BLaER1 (cell line): ENCODE measurements around the gene FDPS.
"Not testable (repeated sequence)": the region's sequence is repeated elsewhere in the genome, so short reads cannot be mapped to it uniquely, and the experiment has no call there.

Experiments used
- H3K27ac ChIP-seq: shearing (Covaris generic); formaldehyde crosslinking; 2 replicates; pipeline ENCODE4 v1.8.1; 2022
- H3K27me3 ChIP-seq: shearing (Covaris generic); formaldehyde crosslinking; 2 replicates; pipeline ENCODE4 v1.8.1; 2022
- H3K36me3 ChIP-seq: shearing (Covaris generic); formaldehyde crosslinking; 2 replicates; pipeline ENCODE4 v1.8.1; 2022
- H3K4me1 ChIP-seq: shearing (Covaris generic); formaldehyde crosslinking; 2 replicates; pipeline ENCODE4 v1.8.1; 2022
- H3K4me2 ChIP-seq: shearing (Covaris generic); formaldehyde crosslinking; 2 replicates; pipeline ENCODE4 v1.8.1; 2022
- H3K4me3 ChIP-seq: shearing (Covaris generic); formaldehyde crosslinking; 2 replicates; pipeline ENCODE4 v1.8.1; 2022
- H3K9ac ChIP-seq: shearing (Covaris generic); formaldehyde crosslinking; 2 replicates; pipeline ENCODE4 v1.8.1; 2022
- H3K9me3 ChIP-seq: shearing (Covaris generic); formaldehyde crosslinking; 2 replicates; pipeline ENCODE4 v1.8.1; 2022
- H4K20me1 ChIP-seq: shearing (Covaris generic); formaldehyde crosslinking; 2 replicates; pipeline ENCODE4 v1.8.1; 2022
- Cebpa-rat ChIP-seq: shearing (Covaris generic); IDR thresholded peaks from 2 replicates; pipeline ENCODE4 v1.8.1; 2022

FDPS gene

DNA sequence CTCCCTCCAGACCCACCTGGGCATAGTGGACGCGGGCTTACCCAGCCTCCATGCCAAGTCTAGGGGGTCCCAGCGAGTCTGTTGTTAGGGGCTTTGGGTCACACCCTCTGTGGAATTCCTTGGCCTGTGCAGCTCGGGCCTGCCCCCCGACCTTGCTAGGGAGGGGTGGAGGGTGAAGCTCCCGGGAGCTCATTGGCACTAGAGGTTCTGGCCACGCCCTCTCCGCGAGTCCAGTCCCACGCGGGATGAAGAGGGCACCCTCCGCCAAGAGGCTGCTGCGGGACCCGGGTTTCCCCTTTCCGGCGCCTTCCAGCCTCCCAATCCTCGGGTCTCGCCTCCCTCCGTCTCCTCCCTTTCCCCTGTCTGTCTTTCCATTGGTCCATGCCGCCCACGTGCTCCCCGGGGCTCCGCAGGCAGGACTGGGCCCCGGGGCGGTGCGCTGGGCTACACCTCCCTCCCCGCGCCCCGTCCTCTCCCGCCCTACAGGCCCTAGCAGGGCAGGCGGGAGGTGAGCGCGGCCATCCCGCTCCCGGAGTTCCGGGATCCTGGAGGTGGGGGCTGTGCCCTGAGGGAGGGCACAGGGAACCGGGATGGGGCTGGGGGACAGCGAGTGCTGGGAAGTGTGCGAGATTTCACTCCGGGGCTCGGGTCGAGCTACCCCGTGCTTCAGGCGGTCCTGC is 15.5 kb downstream of the FDPS start:
- peak overlapping the region; percentile 78 for H3K9ac ChIP-seq

GRCh38 chr1:155324717-155325602 is 16.3 kb downstream of the FDPS start:
- Histone ChIP-seq H3K27ac (peak overlapping the region; percentile 79), H3K4me1 (peaks cover 59% of the 10 kb centered on the region), H3K9ac (peak overlapping the region; percentile 78), H3K4me2 (peak overlapping the region; percentile 94), H3K9me3 (no peaks in the 10 kb centered on the region), H3K36me3 (peaks cover 39% of the 10 kb centered on the region), H3K27me3 (no peaks in the 10 kb centered on the region), H4K20me1 (peaks cover 50% of the 10 kb centered on the region), H3K4me3 (peak overlapping the region; percentile 86)
- no peak for TF ChIP-seq Cebpa-rat

More for the DNA sequence above, 15.5 kb downstream of the FDPS start:
- Histone ChIP-seq H3K4me1 (peaks cover 66% of the 10 kb centered on the region), H4K20me1 (peaks cover 50% of the 10 kb centered on the region), H3K27me3 (no peaks in the 10 kb centered on the region), H3K4me3 (peak overlapping the region; percentile 86), H3K4me2 (peak overlapping the region; percentile 94), H3K9me3 (no peaks in the 10 kb centered on the region), H3K36me3 (peaks cover 42% of the 10 kb centered on the region), H3K27ac (peak overlapping the region; percentile 79)
- no peak for TF ChIP-seq Cebpa-rat

GRCh38 chr1:155325603-155325893 is 16.9 kb downstream of the FDPS start:
- Histone ChIP-seq H3K27ac (no peak overlapping the region), H3K4me1 (peaks cover 53% of the 10 kb centered on the region), H3K36me3 (peaks cover 39% of the 10 kb centered on the region), H3K4me2 (peak overlapping the region; percentile 94), H4K20me1 (peaks cover 48% of the 10 kb centered on the region), H3K9ac (peak overlapping the region; percentile 78; the same call in 1 of the 2 replicates), H3K27me3 (no peaks in the 10 kb centered on the region), H3K4me3 (peak overlapping the region; percentile 86), H3K9me3 (no peaks in the 10 kb centered on the region)
- no peak for TF ChIP-seq Cebpa-rat

DNA sequence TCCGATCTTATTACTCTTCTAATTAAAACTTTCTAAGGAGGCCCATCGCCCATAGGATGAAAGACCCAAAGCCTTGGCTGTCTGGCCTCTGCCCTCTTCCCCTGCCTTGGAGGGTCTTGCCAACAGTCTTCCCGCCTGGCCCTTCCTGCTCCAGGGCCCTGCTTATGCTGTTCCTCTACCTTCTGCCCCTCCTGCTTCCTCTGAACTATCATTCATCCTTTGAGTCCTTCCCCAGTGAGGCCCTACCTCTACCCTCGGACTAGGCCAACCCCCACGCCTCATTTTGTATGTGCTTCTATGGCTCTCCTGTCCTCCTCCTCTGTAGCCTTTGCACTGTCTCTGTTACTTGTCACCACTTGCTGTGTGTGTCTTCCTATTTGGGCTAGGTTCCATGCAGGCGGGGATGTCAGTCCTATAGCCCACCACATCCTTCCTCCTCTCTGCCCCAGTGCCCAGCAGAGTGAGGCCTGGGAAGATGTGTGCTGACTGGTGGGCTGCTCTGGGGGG is 17.4 kb downstream of the FDPS start:
- Histone ChIP-seq H3K9ac (peak overlapping the region; percentile 7), H3K36me3 (peaks cover 43% of the 10 kb centered on the region), H3K9me3 (no peaks in the 10 kb centered on the region), H4K20me1 (peaks cover 44% of the 10 kb centered on the region), H3K27me3 (no peaks in the 10 kb centered on the region), H3K27ac (no peak overlapping the region), H3K4me2 (peak overlapping the region; percentile 94), H3K4me1 (peaks cover 47% of the 10 kb centered on the region), H3K4me3 (no peak overlapping the region)
- TF ChIP-seq Cebpa-rat: no peak

- H3K4me2 ChIP-seq: peak overlapping the region; percentile 94
- H3K36me3 ChIP-seq: peaks cover 49% of the 10 kb centered on the region
- no peak for TF ChIP-seq Cebpa-rat
- H3K27ac ChIP-seq: peak overlapping the region; percentile 18; the same call in 1 of the 2 replicates
- H3K9ac ChIP-seq: peak overlapping the region; percentile 7; the same call in 1 of the 2 replicates
- peaks cover 42% of the 10 kb centered on the region for H3K4me1 ChIP-seq
- H3K27me3 ChIP-seq: no peaks in the 10 kb centered on the region
- H3K4me3 ChIP-seq: no peak overlapping the region
- H4K20me1 ChIP-seq: peaks cover 42% of the 10 kb centered on the region
- no peaks in the 10 kb centered on the region for H3K9me3 ChIP-seq
Measured at GRCh38 chr1:155326631-155327037, 18.0 kb downstream of the FDPS start.

- Histone ChIP-seq H3K9me3 (no peaks in the 10 kb centered on the region), H3K36me3 (peaks cover 60% of the 10 kb centered on the region), H3K27me3 (no peaks in the 10 kb centered on the region), H3K9ac (peak overlapping the region; percentile 15; the same call in 1 of the 2 replicates), H3K27ac (no peak overlapping the region), H3K4me3 (no peak overlapping the region), H3K4me2 (no peak overlapping the region), H4K20me1 (peaks cover 34% of the 10 kb centered on the region), H3K4me1 (peaks cover 32% of the 10 kb centered on the region)
- TF ChIP-seq Cebpa-rat: no peak
Measured at GRCh38 chr1:155327981-155328380, 19.3 kb downstream of the FDPS start.

GRCh38 chr1:155328856-155329255 is 20.2 kb downstream of the FDPS start:
- H3K9me3 ChIP-seq, H3K9ac ChIP-seq, H3K4me2 ChIP-seq, H3K27ac ChIP-seq, H3K4me3 ChIP-seq, H3K27me3 ChIP-seq: not testable (repeated sequence)
- peaks cover 34% of the 10 kb centered on the region for H4K20me1 ChIP-seq
- peaks cover 32% of the 10 kb centered on the region for H3K4me1 ChIP-seq
- H3K36me3 ChIP-seq: peaks cover 68% of the 10 kb centered on the region

DNA sequence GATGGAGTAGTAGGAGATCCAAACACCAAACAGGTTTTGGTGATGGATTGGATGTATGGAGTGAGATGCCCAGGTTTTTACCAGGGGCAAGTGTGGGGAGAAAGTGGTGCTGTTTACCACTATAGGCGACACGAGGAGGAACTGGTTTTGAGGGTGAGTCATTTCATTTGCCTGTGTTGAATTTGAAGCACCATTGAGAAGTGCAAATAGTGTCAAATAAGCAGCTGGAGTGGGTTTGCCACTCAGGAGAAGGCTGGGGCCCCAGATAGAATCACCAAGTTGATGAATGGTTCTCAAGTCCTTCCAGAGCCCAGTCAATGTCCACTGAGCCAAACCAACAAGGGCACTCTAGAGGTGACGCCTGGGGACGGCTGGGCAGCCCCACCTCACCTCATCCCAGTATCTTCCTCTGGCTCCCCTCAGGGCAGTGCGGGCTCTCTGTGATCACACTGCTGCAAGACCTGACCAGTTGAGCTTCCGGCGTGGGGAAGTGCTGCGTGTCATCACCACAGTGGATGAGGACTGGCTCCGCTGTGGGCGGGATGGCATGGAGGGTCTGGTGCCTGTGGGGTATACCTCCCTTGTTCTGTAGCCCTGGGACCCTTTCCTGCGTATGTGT is 21.4 kb downstream of the FDPS start:
- Histone ChIP-seq H4K20me1 (peaks cover 33% of the 10 kb centered on the region), H3K9me3 (no peaks in the 10 kb centered on the region), H3K36me3 (peaks cover 80% of the 10 kb centered on the region), H3K4me3 (no peak overlapping the region), H3K4me2 (no peak overlapping the region), H3K9ac (no peak overlapping the region), H3K27me3 (no peaks in the 10 kb centered on the region), H3K4me1 (peaks cover 29% of the 10 kb centered on the region), H3K27ac (no peak overlapping the region)
- TF ChIP-seq Cebpa-rat: no peak

GRCh38 chr1:155334962-155335361 is 26.3 kb downstream of the FDPS start:
- H3K36me3 ChIP-seq: peaks cover 93% of the 10 kb centered on the region
- H3K9ac ChIP-seq: no peak overlapping the region
- no peak overlapping the region for H3K27ac ChIP-seq
- peaks cover 5% of the 10 kb centered on the region; the same call in 1 of the 2 replicates for H4K20me1 ChIP-seq
- H3K9me3 ChIP-seq: no peaks in the 10 kb centered on the region
- no peaks in the 10 kb centered on the region for H3K4me1 ChIP-seq
- H3K4me2 ChIP-seq: no peak overlapping the region
- H3K4me3 ChIP-seq: no peak overlapping the region
- no peaks in the 10 kb centered on the region for H3K27me3 ChIP-seq
- TF ChIP-seq Cebpa-rat: no peak
